Astrocyte of the spinal cord (primary cell): ENCODE data around the gene TNNT1.
A peak's percentile ranks its signal among the peaks of the same experiment; 100 is the strongest.

Source experiments
- DNase-seq: peaks from one replicate; pipeline ENCODE4 v3.0.0; 2011; ENCODE audit warnings: low read depth, low spot score
- H3K4me3 ChIP-seq: 2 replicates; pipeline ENCODE4 v1.5.1; 2011; ENCODE audit warnings: low read depth, mild to moderate bottlenecking, low read length, moderate library complexity
- in situ Hi-C: cut with HindIII; loops from 2 replicates; pipeline ENCODE4 v1.10.0; 2017; ENCODE audit warnings: low sequenced_read_pairs
- TF ChIP-seq, protein P1 (sequence below): IDR thresholded peaks from 2 replicates; pipeline ENCODE4 v1.5.1; 2012; ENCODE audit warnings: low read depth, mild to moderate bottlenecking, low read length, inconsistent platforms

The TNNT1 gene

DNA sequence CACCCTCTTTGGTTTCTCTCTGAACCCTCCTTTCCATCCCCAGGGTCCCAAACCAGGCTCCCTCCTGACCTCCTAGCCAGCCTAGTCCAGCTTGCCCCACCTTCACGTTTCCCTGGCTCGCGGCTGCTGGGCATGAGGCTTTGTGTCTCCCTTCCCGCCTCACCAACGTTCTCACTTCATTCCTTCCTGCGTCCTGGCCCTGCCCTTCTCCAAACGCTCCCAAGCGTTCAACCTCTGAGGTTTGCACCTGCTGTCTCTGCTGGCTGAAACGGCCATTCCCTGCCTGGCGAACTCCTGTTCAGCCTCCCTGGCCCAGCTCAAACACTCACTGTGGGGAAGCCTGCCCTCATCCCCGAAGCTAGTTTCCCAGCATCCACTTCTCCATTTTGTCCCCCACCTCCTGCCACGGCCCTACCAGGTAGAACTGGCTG, 61.0 kb downstream of the TNNT1 start:
- TF ChIP-seq, protein P1, sequence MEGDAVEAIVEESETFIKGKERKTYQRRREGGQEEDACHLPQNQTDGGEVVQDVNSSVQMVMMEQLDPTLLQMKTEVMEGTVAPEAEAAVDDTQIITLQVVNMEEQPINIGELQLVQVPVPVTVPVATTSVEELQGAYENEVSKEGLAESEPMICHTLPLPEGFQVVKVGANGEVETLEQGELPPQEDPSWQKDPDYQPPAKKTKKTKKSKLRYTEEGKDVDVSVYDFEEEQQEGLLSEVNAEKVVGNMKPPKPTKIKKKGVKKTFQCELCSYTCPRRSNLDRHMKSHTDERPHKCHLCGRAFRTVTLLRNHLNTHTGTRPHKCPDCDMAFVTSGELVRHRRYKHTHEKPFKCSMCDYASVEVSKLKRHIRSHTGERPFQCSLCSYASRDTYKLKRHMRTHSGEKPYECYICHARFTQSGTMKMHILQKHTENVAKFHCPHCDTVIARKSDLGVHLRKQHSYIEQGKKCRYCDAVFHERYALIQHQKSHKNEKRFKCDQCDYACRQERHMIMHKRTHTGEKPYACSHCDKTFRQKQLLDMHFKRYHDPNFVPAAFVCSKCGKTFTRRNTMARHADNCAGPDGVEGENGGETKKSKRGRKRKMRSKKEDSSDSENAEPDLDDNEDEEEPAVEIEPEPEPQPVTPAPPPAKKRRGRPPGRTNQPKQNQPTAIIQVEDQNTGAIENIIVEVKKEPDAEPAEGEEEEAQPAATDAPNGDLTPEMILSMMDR, result no peak
- no peak for DNase-seq
- H3K4me3 ChIP-seq, result no peak overlapping the region
- in situ Hi-C loops, result no loop called here

DNA sequence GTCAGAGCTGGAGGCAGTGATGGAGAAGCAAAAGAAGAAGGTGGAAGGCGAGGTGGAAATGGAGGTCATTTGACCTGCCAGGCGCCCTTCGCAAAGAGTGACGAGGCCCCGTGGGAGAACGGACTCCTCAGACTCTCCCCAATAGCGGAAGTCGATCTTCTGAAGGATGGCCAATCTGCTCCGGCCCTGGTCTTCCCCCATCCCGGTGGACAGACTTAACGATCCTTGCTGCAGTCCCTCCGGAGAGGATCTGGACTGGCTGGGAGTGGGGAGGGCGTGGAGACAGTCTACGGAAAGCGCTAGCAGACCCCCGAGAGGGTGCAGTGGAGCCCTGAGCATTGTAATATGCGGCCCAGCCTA, 61.5 kb downstream of the TNNT1 start:
- peak overlapping the region; percentile 48 for H3K4me3 ChIP-seq
- in situ Hi-C loops, result no loop called here
- peak; percentile 17 for DNase-seq
- TF ChIP-seq, protein P1, result no peak

- peak; percentile 92 for DNase-seq
- TF ChIP-seq, protein P1, result no peak
- H3K4me3 ChIP-seq, result peak overlapping the region; percentile 48
- in situ Hi-C loops, result no loop called here
These were observed 62.1 kb downstream of the TNNT1 start for GRCh38 chr19:55086730-55087541.

GRCh38 chr19:55085923-55086715, 62.9 kb downstream of the TNNT1 start:
- TF ChIP-seq, protein P1, result no peak
- no peak overlapping the region for H3K4me3 ChIP-seq
- no peak for DNase-seq
- in situ Hi-C loops, result no loop called here

DNA sequence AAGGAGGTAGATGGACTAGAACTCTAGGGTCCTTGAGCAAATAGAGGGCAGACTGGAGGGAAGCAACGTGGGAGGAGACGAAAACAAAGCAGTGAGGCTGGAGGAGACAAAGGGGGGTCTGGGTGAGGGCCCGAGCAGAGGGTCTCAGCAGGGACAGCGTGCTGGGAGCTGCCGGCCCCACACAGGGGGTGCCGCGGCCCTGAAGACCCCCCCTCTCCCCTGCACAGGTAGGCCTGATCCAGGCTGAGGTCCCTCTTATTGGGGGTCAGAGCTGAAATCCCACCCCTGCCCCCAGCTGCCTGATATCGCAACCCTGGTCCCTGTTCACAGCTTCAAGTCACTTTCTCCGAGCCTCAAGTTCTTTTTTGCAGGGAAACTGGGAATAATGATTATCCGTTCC, 64.6 kb downstream of the TNNT1 start:
- no peak overlapping the region for H3K4me3 ChIP-seq
- TF ChIP-seq, protein P1, result no peak
- in situ Hi-C loops, result no loop called here
- DNase-seq, result no peak

DNA sequence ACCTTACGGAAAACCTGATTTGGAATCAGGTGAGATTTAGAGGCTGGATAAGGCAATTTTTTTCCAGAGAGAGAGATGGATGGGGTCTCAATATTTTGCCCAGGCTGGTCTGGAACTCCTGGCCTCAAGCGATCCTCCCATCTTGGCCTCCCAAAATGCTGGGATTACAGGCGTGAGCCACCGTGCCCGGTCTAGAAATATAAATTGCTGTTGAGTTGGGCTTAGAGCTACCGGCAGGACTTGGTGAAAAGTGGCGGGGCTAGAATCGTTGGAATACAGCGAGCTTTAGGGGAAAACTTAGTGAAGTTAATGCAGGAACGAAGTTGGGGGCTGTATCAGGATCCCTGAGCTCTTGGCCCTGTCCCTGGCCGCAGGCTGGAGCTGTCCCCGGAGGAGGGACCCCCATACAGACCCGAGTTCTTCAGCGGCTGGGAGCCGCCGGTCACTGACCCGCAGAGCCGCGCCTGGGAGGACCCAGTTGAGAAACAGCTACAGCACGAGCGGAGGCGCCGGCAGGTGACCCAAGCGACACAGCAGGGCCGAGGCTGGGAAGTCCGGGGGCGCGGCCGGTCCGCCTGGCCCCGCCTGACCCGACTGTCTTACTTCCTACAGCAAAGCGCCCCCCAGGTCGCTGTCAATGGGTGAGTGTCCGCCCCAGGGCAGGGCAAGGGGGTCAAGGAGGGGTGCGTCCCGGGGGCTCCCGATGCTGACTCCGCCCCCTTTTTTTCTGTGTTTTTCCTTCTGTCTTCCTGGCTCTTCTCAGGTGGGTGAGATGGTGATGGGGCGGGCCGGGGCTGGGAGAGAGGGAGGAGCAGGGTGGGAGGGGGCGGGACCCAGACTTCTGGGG, 65.8 kb downstream of the TNNT1 start:
- no peak for DNase-seq
- no peak overlapping the region for H3K4me3 ChIP-seq
- in situ Hi-C loops, result no loop called here
- TF ChIP-seq, protein P1, result no peak
